Astrocyte (in vitro differentiated cells and primary cell): ENCODE data around the gene ATP9A.

Source experiments
- EZH2 ChIP-seq: IDR thresholded peaks from 2 replicates; pipeline ENCODE4 v1.6.1; 2012; ENCODE audit warnings: mild to moderate bottlenecking, low read length, inconsistent platforms; ENCODE audit not compliant: insufficient read depth
- TF ChIP-seq, protein P1 (sequence below): IDR thresholded peaks from 2 replicates; pipeline ENCODE4 v1.5.1; 2011; ENCODE audit warnings: low read depth, mild to moderate bottlenecking, inconsistent platforms, low read length, moderate library complexity; ENCODE audit not compliant: insufficient read depth

GRCh38 chr20:51733070-51733469, 35.1 kb downstream of the ATP9A start:
- no peak for TF ChIP-seq EZH2
- TF ChIP-seq, protein P1, sequence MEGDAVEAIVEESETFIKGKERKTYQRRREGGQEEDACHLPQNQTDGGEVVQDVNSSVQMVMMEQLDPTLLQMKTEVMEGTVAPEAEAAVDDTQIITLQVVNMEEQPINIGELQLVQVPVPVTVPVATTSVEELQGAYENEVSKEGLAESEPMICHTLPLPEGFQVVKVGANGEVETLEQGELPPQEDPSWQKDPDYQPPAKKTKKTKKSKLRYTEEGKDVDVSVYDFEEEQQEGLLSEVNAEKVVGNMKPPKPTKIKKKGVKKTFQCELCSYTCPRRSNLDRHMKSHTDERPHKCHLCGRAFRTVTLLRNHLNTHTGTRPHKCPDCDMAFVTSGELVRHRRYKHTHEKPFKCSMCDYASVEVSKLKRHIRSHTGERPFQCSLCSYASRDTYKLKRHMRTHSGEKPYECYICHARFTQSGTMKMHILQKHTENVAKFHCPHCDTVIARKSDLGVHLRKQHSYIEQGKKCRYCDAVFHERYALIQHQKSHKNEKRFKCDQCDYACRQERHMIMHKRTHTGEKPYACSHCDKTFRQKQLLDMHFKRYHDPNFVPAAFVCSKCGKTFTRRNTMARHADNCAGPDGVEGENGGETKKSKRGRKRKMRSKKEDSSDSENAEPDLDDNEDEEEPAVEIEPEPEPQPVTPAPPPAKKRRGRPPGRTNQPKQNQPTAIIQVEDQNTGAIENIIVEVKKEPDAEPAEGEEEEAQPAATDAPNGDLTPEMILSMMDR, result no peak
